AG04450 (cell line): ENCODE results near the gene PSEN1. TPM values are rescaled to one million over a fixed set of nuclear protein-coding genes. Genes with fewer than 3 reads are reported as not detected.

ENCODE experiments used
- CTCF ChIA-PET: fragments of 300-600, 350-600 bp; formaldehyde crosslinking; extraction: SDS; loops from one replicate; lab custom pipeline; 2022; ENCODE audit warnings: antibody characterized with exemption, inconsistent platforms; lab: Charles Lee
- POLR2A ChIA-PET: fragments of 350-600 bp; formaldehyde crosslinking; extraction: SDS; loops from one replicate; lab custom pipeline; 2021; ENCODE audit warnings: antibody characterized with exemption, inconsistent platforms; lab: Yijun Ruan, JAX
- DNase-seq: peaks from one replicate; pipeline ENCODE4 v3.0.0-alpha.2; 2011; ENCODE audit warnings: low read depth, low spot score
- H3K27ac ChIP-seq: one replicate; pipeline ENCODE4 v1.5.1; 2012; ENCODE audit warnings: low read depth, low read length, control low read depth
- H3K27me3 ChIP-seq: one replicate; pipeline ENCODE4 v1.6.0; 2012; ENCODE audit warnings: low read length; ENCODE audit not compliant: control insufficient read depth, insufficient read depth
- H3K4me3 ChIP-seq: 2 replicates; pipeline ENCODE4 v1.5.1; 2011; ENCODE audit warnings: mild to moderate bottlenecking, low read depth, low read length, control low read depth
- H3K9me3 ChIP-seq: 2 replicates; pipeline ENCODE4 v1.5.1; 2012; ENCODE audit warnings: low read length; ENCODE audit not compliant: control insufficient read depth, insufficient read depth
- CTCF ChIP-seq: IDR thresholded peaks from 2 replicates; pipeline ENCODE4 v1.5.1; 2011; ENCODE audit warnings: low read depth, low read length, control low read depth, inconsistent platforms
- polyA plus RNA-seq: library from polyadenylated mRNA; depleted of rRNA; stranded (reverse); fragments of >200 nt; gene quantifications from 2 replicates; pipeline ENCODE4 v1.2.3, GENCODE V29; 2011

Gene PSEN1
- polyA plus RNA-seq, 1 experiment: 20.2 TPM

- no peak for DNase-seq
- no peaks in the 10 kb centered on the region for H3K27me3 ChIP-seq
- TF ChIP-seq CTCF: no peak
- no peaks in the 10 kb centered on the region; the same call in 1 of the 2 replicates for H3K9me3 ChIP-seq
- no peak overlapping the region for H3K27ac ChIP-seq
- POLR2A ChIA-PET: interaction anchor here (0.6 to 1.0 kb wide), 2 partner anchors 9 to 254 kb away, joined by 3 to 4 read pairs; no protein-coding TSS in a partner anchor
- H3K4me3 ChIP-seq: no peak overlapping the region
- CTCF ChIA-PET: interaction anchor here (0.5 kb wide), 1 partner anchor 195 kb away, joined by 6 read pairs; no protein-coding TSS in a partner anchor
Measured at GRCh38 chr14:73264885-73265720, 128.8 kb downstream of the PSEN1 start.

- CTCF ChIA-PET: no interaction called here
- DNase-seq: no peak
Measured at GRCh38 chr14:73265721-73266046, 129.4 kb downstream of the PSEN1 start.

GRCh38 chr14:73266317-73266716 is 130.0 kb downstream of the PSEN1 start:
- Histone ChIP-seq H3K27me3 (no peaks in the 10 kb centered on the region), H3K4me3 (no peak overlapping the region), H3K9me3 (no peaks in the 10 kb centered on the region; the same call in 1 of the 2 replicates), H3K27ac (no peak overlapping the region)
- ChIA-PET POLR2A (interaction anchor here (0.6 to 1.0 kb wide), 2 partner anchors 10 to 340 kb away, joined by 4 read pairs; no protein-coding TSS in a partner anchor), CTCF (interaction anchor here (1.1 kb wide), 1 partner anchor 29 kb away, joined by 6 read pairs; no protein-coding TSS in a partner anchor)
- no peak for TF ChIP-seq CTCF
- no peak for DNase-seq

More at GRCh38 chr14:73265721-73266046, 129.4 kb downstream of the PSEN1 start:
- no peak overlapping the region for H3K27ac ChIP-seq
- no peak overlapping the region for H3K4me3 ChIP-seq
- H3K27me3 ChIP-seq: no peaks in the 10 kb centered on the region
- TF ChIP-seq CTCF: no peak
- POLR2A ChIA-PET: interaction anchor here (0.6 to 1.0 kb wide), 2 partner anchors 10 to 341 kb away, joined by 4 read pairs; no protein-coding TSS in a partner anchor
- H3K9me3 ChIP-seq: no peaks in the 10 kb centered on the region; the same call in 1 of the 2 replicates

- peak overlapping the region; percentile 39 for H3K27ac ChIP-seq
- POLR2A ChIA-PET: interaction anchor here (0.6 kb wide), 1 partner anchor 29 kb away, joined by 3 read pairs; no protein-coding TSS in a partner anchor
Measured at GRCh38 chr14:73267474-73267873, 131.2 kb downstream of the PSEN1 start.

More at GRCh38 chr14:73267474-73267873, 131.2 kb downstream of the PSEN1 start:
- Histone ChIP-seq H3K4me3 (no peak overlapping the region), H3K9me3 (no peaks in the 10 kb centered on the region; the same call in 1 of the 2 replicates), H3K27me3 (no peaks in the 10 kb centered on the region)
- no peak for TF ChIP-seq CTCF
- CTCF ChIA-PET: interaction anchor here (1.1 to 1.2 kb wide), 2 partner anchors 28 to 205 kb away, joined by 3 to 6 read pairs; no protein-coding TSS in a partner anchor
- no peak for DNase-seq
